HG03469 (cell line): Measurements from ENCODE around the gene SSPN.
"Not testable (repeated sequence)": the region's sequence is repeated elsewhere in the genome, so short reads cannot be mapped to it uniquely, and the experiment has no call there.

Source experiments
- ATAC-seq: cut with Tn5 transposase; IDR thresholded peaks from one replicate; pipeline ENCODE4 v1.9.1; 2021; ENCODE audit warnings: mild to moderate bottlenecking, moderate library complexity, moderate number of reproducible peaks; ENCODE audit not compliant: unreplicated experiment

SSPN gene

DNA sequence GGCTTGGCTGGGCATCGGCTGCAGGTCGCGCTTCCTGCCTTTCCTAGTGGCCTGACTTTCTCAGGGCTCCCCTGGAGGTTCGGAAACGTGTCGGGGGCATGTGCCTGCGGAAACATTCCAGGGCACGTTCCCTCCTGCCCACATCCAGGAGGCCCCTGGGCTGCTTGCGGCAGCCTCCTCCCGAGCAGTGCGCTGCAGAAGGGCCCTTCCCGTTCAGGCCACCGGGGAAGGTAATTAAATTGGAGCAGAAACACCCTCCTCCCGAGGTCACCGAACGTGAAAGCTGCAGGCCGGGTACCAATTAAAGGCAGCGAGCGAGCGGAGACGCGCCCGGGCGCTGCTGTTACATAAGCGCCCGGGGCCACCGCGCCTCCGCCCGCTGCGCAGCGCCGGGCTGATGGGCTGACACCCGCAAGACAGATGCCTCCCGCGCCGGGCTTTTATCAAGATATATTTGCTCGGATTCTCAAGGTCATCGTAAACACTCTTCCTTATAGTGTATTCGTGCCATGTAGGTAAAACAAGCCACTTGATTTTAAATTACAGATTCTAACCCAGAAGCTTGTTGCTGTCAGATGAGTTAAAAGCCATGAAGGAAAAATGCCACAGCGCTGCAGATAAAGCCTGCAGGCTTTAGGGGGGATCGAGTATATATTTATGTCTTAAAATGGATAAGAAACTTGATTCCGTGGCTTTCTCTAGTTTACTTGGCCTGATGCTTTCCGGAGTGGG lies 31.4 kb downstream of the SSPN start:
- ATAC-seq, result no peak

DNA sequence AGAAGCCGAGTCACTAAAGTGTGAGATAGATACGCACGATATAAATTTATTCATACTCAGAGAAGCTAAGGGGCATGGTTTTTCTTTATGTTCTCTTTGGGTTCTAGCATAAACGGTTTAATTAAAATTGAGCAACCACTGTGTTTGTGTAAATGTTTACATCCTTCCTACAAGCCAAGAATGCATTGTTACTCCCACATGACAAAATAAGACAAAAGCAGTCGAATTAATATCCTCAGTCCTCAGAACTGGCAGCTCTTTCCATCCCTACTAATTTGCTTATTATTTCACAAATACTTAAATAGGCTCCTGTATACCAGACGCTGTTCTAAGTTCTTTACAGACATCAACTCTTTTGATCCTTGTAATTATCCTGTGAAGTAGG lies 32.0 kb downstream of the SSPN start:
- no peak for ATAC-seq

DNA sequence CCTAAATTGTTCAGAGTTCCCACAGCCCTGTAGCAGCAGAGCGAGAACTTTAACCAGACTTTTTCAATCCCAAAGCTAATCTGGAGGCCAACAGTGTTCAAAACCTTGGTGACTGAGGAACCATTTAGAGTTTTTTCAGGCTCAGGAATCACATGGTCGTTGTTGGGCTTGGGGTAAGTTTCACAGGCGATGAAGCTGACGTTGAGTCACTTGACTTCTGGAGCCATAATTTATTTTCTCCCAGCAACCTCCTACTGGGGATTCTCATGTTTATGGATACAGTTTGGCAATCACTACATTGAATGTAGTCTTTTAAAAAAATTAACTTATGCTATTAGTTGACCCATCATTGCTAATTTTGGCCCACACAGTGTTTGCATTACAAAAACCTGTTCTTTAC lies 34.5 kb downstream of the SSPN start:
- no peak for ATAC-seq

DNA sequence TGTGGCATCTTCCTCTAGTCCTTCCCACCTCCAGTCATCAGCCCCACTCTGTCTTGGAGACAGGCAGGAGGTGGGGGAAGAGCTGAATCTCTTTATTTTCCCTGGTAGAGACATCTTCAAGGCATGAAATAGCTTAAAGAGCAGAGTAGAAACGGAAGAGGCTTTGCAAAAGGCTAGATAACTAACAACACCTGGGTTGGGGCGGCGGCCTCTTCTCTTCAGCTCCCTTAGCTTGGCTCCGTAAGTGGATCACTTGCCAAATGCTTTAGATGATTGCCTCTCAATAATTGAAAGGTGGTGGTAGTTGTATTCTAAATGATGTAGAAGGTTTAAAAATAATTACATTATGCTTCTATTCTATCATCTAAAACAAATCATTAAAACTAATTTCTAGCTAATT lies 36.1 kb downstream of the SSPN start:
- no peak for ATAC-seq

DNA sequence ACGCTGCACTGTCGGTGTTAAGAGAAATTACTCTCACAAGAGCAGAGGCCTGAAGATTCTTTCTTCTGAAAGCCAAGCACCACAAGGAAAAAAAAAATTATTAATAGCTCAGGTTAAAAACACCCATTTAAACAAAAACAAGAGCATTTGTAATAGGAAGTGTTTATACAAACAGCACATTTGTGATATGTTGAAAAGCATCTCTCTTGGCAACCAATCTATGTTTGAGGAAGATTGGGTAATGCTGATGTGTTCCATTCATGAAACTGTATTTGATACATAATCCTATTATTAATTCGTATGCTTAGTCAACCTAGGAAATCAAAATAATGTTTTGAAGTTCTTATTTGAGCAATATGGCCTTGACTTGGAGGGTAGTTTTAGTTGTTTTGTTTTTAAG lies 36.5 kb downstream of the SSPN start:
- no peak for ATAC-seq

DNA sequence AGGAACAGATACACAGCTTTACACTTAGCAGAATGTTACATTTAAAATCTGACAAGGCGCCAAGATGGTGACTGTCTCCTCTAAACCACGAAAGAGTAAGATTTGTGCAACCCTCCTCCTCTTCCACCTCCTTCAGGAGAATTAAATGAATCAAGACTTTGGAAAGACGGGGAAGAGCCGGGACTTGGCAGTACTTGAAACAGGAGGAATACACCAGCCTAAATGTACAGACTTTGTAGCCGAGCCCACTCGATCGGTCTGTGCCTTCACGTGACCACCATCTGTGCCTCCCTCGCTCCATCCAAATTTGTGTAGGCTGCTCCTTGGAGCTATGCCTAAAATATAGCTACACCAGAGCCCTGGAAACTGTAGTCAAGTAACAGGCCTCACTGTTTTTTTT lies 38.3 kb downstream of the SSPN start:
- no peak for ATAC-seq

DNA sequence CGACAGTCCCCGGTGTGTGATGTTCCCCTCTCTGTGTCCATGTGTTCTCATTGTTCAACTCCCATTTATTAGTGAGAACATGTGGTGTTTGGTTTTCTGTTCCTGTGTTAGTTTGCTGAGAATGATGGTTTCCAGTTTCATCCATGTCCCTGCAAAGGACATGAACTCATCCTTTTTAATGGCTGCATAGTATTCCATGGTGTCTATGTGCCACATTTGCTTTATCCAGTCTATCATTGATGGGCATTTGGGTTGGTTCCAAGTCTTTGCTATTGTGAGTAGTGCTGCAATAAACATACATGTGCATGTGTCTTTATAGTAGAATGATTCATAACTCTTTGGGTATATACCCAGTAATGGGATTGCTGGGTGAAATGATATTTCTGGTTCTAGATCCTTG lies 40.1 kb downstream of the SSPN start:
- ATAC-seq, result not testable (repeated sequence)

DNA sequence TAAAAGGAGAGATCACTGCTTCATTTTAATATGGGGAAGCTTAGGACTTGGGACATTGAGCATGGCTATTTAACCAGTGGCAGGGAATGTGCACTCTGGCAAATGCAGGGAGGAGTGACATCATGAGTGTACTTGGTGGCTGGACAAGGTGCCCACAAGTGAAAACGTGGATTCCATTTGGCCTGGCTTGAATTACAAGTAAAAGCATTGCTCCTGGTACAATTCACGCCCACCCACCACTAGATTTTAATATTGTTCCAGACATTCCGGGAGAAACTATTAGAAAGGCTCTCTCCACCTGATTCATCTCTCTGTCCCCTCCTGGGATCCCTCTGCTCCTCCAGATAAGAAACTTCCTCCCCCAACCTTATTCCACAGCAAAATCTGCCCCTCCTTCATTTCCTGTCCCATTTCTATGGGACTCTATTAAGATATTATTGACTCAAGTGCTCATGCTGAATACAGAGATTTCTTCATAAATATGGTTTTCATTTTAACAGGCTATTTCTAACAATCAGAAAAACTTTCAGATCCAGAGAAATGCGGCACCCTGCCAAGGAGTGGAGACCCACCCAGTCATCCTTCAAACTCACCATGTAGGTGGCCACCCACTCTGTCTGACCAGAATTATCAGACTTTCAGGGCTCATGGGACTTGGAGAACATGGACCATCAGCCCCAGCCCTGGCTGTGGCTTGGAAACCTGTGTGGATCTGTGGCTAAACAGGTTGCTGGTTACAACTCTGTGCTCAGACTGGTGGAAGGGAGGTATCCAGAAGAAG lies 43.2 kb downstream of the SSPN start:
- no peak for ATAC-seq

DNA sequence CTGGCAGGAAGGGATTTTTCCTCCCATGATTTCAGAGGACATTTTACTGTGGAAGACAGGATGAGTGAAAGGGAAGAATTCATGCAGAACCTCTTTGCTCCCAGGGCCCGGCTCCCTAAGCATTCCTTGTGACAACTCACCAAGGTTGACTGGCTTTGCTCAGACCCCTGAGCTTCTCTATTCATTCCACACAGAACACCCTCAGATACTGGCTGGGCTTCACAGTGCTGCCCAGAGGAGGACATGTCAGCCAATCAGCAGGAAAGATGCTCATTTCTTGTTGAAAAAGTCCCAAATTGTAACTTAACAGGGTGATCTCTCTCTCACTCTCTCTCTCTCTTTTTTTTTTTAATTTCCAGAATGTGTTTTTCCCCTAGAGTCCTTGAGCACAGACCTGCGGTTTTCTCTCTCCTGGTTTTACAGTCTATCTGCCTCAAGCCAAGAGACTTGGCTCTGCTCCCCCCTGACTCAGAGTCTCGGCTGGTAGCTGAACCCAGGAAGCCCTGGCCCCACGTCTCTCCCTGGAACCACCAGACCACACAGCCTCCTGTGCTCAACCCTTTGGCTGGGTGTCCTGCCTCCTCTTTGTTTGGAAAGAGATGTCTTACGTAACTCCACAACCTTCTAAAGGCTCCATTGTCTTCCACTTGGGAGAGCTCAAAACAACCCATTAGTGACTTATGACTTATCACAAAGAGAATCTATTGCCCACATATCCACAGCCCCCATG lies 43.9 kb downstream of the SSPN start:
- ATAC-seq, result no peak

DNA sequence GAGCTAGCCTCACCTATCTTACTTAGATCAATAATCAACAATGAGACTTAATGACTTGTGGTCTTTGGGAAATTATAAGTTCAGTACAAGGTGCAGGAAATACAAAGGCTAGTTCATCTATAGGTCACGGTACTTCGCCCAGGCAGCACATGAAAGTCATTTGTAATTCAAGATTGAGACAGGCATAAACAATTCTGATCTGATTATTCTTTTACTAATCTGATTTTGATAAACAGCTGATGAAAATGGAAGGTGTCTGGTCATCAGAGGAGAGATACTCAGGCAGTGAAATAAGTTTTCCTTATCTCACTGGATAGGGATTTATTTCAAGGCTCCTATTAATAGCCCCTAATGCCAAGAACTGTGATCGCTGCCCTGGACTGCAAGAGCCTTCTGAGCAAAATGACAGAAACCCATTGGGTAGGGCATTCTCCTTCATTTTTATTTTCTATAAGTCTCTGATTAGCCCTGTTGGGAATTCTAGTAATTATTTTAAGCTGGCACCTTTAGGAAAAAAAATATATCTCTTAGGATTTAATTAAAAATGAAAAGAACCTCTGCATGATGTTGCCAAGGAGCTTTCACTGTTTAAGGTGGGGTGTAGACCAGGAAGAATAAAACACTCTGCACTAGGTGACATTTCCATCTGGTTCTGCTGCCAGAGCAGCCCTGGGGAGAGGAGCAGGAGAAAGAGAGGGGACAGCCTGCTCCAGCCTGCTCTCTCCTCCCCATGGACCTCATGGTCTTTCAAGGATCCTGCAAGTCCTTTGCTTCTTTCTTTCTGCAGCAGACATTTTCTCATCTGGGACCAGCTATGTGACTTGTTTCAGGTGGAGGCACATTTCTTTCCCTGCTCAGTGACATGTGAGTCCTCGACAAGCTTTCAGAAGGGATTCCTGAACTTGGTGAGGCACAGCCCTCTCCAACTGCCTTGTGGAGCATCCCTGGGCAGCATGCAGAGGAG lies 44.8 kb downstream of the SSPN start:
- no peak for ATAC-seq

DNA sequence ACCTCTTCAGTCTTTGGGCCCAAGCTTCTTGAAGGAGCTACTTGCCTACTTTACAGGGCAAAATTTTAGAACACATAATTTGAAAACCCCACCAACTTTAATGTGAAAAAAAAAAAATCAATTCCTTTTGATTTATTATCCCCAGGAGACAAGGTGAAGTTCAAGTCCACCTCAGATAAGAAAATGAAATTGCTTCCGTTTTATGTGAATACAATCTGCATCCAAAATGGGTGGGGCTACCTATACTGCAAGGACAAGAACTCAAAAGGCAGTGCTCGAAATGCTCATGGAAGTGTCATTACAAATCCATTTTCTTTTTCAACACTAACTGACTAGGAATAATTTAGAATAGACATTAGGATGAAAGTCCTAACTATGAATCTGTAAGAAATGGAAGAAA lies 45.7 kb downstream of the SSPN start:
- no peak for ATAC-seq

DNA sequence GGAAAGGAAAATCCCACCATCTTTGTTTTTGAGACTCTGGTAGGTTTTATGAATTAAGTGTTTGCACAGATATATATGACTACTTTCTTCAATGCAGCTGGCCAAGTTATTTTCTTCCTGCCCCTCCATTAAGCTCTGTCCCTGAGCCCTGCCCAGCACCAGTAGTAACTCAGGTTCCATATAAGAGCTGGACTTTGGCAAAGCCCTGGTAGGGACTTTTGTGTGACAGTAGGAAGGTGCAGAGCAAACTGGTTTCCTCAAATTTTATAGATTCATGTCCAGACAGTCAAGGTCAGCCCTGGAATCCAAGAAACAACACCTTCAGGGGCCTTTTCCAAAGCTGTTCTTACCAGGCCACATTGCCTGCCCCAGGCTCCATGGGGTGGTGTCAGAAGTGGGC lies 47.3 kb downstream of the SSPN start:
- no peak for ATAC-seq

DNA sequence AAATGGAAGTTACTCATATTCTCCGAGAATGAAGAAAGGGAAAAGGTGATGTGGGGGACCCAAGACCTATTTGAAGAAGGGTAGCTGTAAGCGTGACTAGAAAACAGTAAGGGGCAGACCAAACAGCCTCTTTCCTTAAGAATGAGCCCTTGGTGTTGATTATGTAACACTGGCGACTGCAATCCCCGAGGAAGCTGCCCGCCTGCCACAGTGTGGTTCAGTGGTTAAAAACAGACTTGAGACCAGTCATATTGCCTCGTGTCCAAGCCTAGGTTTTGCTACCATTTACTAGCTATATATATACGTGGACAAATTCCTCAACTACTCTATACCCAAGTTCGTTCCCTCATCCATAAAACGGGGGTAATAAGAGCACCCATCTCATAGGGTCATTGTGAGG lies 49.1 kb downstream of the SSPN start:
- no peak for ATAC-seq

DNA sequence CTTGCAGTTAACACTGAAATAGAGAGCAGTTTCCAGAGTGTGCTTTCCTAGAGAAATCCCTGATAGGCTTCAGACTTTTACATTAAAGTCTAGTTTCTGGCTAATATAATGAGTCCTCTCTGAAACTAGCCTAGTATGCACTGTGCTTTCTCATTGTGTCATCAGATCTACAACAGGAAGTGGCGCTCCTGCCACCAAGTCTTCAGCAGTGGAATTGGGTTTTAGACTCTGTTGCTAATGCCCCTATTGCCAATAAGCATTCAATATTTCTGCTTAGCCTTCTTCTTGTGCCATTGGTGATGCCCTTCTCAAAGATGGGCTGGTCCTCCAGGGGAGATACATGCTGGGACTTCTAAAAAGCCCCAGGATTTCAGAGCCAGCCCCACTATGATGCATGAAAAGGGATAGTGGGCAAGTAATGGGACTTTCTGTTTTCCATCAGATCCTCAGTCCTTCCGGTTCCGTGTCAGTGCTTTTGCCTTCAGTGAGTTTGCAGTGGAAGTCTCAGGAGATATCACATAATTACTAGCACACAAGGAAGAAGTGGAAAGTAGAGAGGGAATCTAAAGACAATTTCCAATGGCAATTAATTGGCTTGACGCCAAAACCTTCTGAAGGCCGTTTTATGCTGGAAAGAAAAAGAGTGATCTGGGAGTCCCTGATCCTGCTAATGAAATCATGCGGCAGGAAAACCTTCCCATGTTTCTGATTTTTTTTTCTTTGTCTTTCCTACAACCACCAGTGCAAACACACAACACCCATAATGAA lies 50.0 kb downstream of the SSPN start:
- no peak for ATAC-seq

DNA sequence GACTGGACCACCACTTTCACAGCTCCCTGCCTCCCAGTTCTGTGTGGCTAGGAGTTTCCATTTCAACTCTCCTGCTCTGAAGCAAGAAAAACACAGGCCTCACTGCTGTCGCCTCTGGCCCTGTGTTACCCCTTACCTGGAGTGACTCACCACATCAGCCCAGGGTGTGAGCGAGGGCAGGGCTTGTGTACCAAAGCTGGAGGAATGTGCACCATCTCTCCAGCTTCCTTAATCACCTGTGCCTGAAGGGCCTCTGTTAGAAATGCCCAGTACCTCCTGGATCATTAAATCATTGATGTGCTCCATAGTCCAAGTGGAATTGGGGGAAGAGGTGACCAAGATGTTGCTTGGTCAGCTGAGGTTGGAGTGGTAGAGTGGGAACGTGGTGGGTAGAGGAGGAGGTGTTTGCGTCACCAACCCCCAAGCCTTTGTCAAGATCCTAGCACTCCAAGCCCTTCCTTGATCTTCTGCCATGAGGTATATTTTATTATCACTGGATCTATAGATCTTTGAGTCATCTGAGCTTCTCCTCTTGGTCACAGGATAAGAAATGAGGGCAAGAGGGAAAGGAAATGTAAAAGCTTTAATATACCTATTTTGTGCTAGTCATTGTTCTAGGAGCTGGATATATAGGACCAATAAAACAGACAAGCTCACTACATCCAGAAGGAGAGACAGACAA lies 51.3 kb downstream of the SSPN start:
- ATAC-seq, result no peak

DNA sequence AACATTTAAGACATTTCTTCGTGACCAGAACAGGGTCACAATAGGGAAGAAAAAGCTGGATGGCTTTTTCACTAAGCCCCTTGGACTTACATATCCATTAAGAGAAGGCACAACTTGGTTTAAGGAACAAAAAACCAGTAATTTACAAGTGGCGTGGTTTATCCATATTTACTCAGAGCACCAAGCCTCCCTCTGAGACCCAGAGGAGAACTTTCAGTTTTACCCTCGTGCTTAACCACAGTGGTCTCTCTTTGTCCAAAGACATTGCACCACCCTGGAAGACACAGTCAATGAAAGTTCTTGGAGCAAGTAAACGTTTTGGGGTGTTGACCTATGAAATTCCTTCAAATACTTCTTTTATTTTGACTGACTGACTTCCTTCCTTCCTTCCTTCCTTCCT lies 52.5 kb downstream of the SSPN start:
- ATAC-seq, result no peak

DNA sequence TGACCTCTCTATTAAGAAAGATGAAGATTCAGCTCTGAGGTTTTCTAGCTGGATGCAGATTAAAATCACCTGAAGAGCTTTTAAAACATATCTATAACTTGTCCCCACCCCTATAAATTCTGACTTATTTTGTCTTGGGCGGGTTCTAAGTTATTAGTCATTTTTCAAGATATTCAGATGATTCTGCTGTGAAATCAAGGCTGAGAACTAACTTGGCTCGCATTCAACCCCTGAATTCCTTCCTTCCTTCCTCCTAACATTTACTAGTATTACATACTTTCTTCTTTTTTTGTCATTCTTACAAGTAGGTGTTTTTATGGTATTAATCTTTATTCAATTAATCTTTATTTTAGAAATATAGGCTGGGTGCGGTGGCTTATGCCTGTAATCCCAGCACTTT lies 55.4 kb downstream of the SSPN start:
- ATAC-seq, result no peak

DNA sequence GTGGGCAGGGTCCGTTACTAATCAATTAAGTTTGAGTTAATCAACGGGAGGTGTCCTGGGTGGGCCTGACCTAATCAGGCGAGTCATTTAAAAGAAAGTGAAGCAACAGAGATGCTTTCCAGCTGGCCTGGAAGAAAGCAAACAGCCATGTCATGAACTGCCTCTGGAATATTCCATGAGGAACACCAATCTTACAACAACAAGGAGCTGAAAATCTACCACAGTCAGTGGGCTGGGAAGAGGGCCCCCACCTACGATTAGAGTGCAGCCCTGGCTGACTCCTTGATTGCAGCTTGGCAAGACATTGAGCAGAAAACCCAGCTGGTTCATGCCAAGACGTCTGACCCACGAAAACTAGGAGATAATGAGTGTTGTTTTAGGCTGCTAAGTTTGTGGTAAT lies 56.2 kb downstream of the SSPN start:
- no peak for ATAC-seq

DNA sequence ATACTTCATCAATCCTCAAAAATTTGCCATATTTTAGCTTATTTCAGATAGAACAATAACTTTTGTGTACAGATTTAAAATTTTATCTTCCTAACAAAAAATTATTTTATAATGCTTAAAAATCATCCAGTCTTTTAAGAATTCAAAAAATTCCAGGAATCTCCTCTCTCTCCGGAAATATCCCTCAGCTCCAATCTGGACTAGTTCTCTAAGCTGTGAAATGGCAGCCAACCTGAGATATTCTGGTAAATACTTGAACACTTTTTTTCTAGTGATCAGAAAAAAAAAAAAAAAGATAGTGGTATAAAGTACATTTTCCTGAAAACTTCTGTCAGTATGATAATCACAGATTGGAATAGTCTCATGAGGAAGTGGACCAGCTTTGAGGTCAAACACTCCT lies 57.6 kb downstream of the SSPN start:
- ATAC-seq, result no peak
